ENCODE data around the gene PRKAB2. TPM values are rescaled to one million over a fixed set of nuclear protein-coding genes. Genes with fewer than 3 reads are reported as not detected.
"Not testable (repeated sequence)": the region's sequence is repeated elsewhere in the genome, so short reads cannot be mapped to it uniquely, and the experiment has no call there.

PRKAB2 gene
- total RNA-seq, 2 experiments from 2014 or later, result 9.7 to 10.3 TPM

- ChIA-PET CTCF (interaction anchor here (2.7 kb wide), 1 partner anchor 75 kb away, joined by 9 read pairs; the partner anchor contains the start of gene CHD1L), POLR2A (no interaction called here)
- H3K27ac Mint-ChIP-seq, result no peak overlapping the region
- no peaks in the 10 kb centered on the region for H3K9me3 Mint-ChIP-seq
- peaks cover 22% of the 10 kb centered on the region for H3K36me3 Mint-ChIP-seq (ENCODE audit: low read depth)
- no peaks in the 10 kb centered on the region for H3K27me3 Mint-ChIP-seq
- DNase-seq, result no peak
- H3K4me1 Mint-ChIP-seq, result peaks cover 24% of the 10 kb centered on the region
- H3K4me3 Mint-ChIP-seq, result no peak overlapping the region
These were observed 4.9 kb downstream of the PRKAB2 start for GRCh38 chr1:147167365-147167764.

GRCh38 chr1:147163019-147163418, 9.3 kb downstream of the PRKAB2 start:
- DNase-seq, result no peak
- CTCF ChIA-PET, result interaction anchor here (1.0 to 2.0 kb wide), 2 partner anchors 10 to 80 kb away, joined by 3 to 6 read pairs; partner anchors contain the start of gene CHD1L
- POLR2A ChIA-PET, result no interaction called here
- H3K4me3 Mint-ChIP-seq, result no peak overlapping the region
- H3K9me3 Mint-ChIP-seq, result no peaks in the 10 kb centered on the region
- no peaks in the 10 kb centered on the region for H3K27me3 Mint-ChIP-seq
- H3K36me3 Mint-ChIP-seq (ENCODE audit: low read depth), result peaks cover 41% of the 10 kb centered on the region
- H3K4me1 Mint-ChIP-seq, result no peaks in the 10 kb centered on the region
- no peak overlapping the region for H3K27ac Mint-ChIP-seq

GRCh38 chr1:147162093-147162492, 10.2 kb downstream of the PRKAB2 start:
- peaks cover 50% of the 10 kb centered on the region for H3K36me3 Mint-ChIP-seq (ENCODE audit: low read depth)
- no peak for DNase-seq
- CTCF ChIA-PET, result interaction anchor here (1.0 to 2.0 kb wide), 3 partner anchors 9 to 81 kb away, joined by 3 to 6 read pairs (median 3); partner anchors contain the start of gene CHD1L
- H3K4me3 Mint-ChIP-seq, result no peak overlapping the region
- H3K27ac Mint-ChIP-seq, result no peak overlapping the region
- POLR2A ChIA-PET, result no interaction called here
- H3K9me3 Mint-ChIP-seq, result no peaks in the 10 kb centered on the region
- no peaks in the 10 kb centered on the region for H3K27me3 Mint-ChIP-seq
- no peaks in the 10 kb centered on the region for H3K4me1 Mint-ChIP-seq

- H3K36me3 Mint-ChIP-seq (ENCODE audit: low read depth), result peaks cover 46% of the 10 kb centered on the region
- CTCF ChIA-PET, H3K4me1 Mint-ChIP-seq, H3K27me3 Mint-ChIP-seq, H3K27ac Mint-ChIP-seq, H3K4me3 Mint-ChIP-seq, H3K9me3 Mint-ChIP-seq, DNase-seq, POLR2A ChIA-PET: not testable (repeated sequence)
These were observed 15.2 kb downstream of the PRKAB2 start for GRCh38 chr1:147157116-147157515.

GRCh38 chr1:147156642-147157041, 15.6 kb downstream of the PRKAB2 start:
- POLR2A ChIA-PET, result no interaction called here
- Mint-ChIP-seq H3K4me1 (no peaks in the 10 kb centered on the region), H3K9me3 (no peaks in the 10 kb centered on the region)

GRCh38 chr1:147152772-147153171, 19.5 kb downstream of the PRKAB2 start:
- H3K36me3 Mint-ChIP-seq (ENCODE audit: low read depth), result peaks cover 20% of the 10 kb centered on the region
- H3K27me3 Mint-ChIP-seq, result peaks cover 5% of the 10 kb centered on the region
- DNase-seq, result no peak
- no peak overlapping the region for H3K27ac Mint-ChIP-seq
- ChIA-PET POLR2A (no interaction called here), CTCF (interaction anchor here (1.1 kb wide), 1 partner anchor 10 kb away, joined by 3 read pairs; no protein-coding TSS in a partner anchor)
- H3K9me3 Mint-ChIP-seq, result no peaks in the 10 kb centered on the region
- no peaks in the 10 kb centered on the region for H3K4me1 Mint-ChIP-seq
- H3K4me3 Mint-ChIP-seq, result no peak overlapping the region

More at GRCh38 chr1:147156642-147157041, 15.6 kb downstream of the PRKAB2 start:
- no peak for DNase-seq
- no peak overlapping the region for H3K27ac Mint-ChIP-seq
- no peak overlapping the region for H3K4me3 Mint-ChIP-seq
- CTCF ChIA-PET, result no interaction called here
- no peaks in the 10 kb centered on the region for H3K27me3 Mint-ChIP-seq
- H3K36me3 Mint-ChIP-seq (ENCODE audit: low read depth), result peaks cover 45% of the 10 kb centered on the region

- Mint-ChIP-seq H3K27ac (no peak overlapping the region), H3K4me3 (no peak overlapping the region), H3K4me1 (no peaks in the 10 kb centered on the region), H3K36me3 (ENCODE audit: low read depth) (peaks cover 12% of the 10 kb centered on the region), H3K9me3 (no peaks in the 10 kb centered on the region), H3K27me3 (peaks cover 5% of the 10 kb centered on the region)
- no peak for DNase-seq
- CTCF ChIA-PET, result no interaction called here
- POLR2A ChIA-PET, result no interaction called here
These were observed 21.0 kb downstream of the PRKAB2 start for GRCh38 chr1:147151244-147151643.

- Mint-ChIP-seq H3K4me1 (no peaks in the 10 kb centered on the region), H3K27ac (no peak overlapping the region), H3K4me3 (no peak overlapping the region), H3K9me3 (peaks cover 2% of the 10 kb centered on the region), H3K27me3 (peaks cover 46% of the 10 kb centered on the region), H3K36me3 (ENCODE audit: low read depth) (no peaks in the 10 kb centered on the region)
- no peak for DNase-seq
- ChIA-PET CTCF (no interaction called here), POLR2A (no interaction called here)
These were observed 29.4 kb downstream of the PRKAB2 start for GRCh38 chr1:147142886-147143285.

- H3K27ac Mint-ChIP-seq; H3K4me1 Mint-ChIP-seq; DNase-seq; H3K36me3 Mint-ChIP-seq (ENCODE audit: low read depth); H3K4me3 Mint-ChIP-seq; H3K9me3 Mint-ChIP-seq; POLR2A ChIA-PET: not testable (repeated sequence)
- CTCF ChIA-PET, result interaction anchor here (0.9 kb wide), 1 partner anchor 111 kb away, joined by 5 read pairs; the partner anchor contains the start of gene CHD1L
- H3K27me3 Mint-ChIP-seq, result peaks cover 22% of the 10 kb centered on the region
These were observed 41.5 kb downstream of the PRKAB2 start for GRCh38 chr1:147130721-147131120.

GRCh38 chr1:147129116-147129873, 43.0 kb downstream of the PRKAB2 start:
- POLR2A ChIA-PET, result no interaction called here
- H3K27me3 Mint-ChIP-seq, result peaks cover 27% of the 10 kb centered on the region
- H3K9me3 Mint-ChIP-seq, result no peaks in the 10 kb centered on the region
- CTCF ChIA-PET, result interaction anchor here (0.7 kb wide), 1 partner anchor 53 kb away, joined by 3 read pairs; no protein-coding TSS in a partner anchor
- no peak overlapping the region for H3K4me3 Mint-ChIP-seq
- no peaks in the 10 kb centered on the region for H3K36me3 Mint-ChIP-seq (ENCODE audit: low read depth)
- no peak overlapping the region for H3K27ac Mint-ChIP-seq
- H3K4me1 Mint-ChIP-seq, result no peaks in the 10 kb centered on the region
- no peak for DNase-seq

- peaks cover 23% of the 10 kb centered on the region for H3K27me3 Mint-ChIP-seq
- no peaks in the 10 kb centered on the region for H3K36me3 Mint-ChIP-seq (ENCODE audit: low read depth)
- H3K4me3 Mint-ChIP-seq, result no peak overlapping the region
- H3K9me3 Mint-ChIP-seq, result no peaks in the 10 kb centered on the region
- POLR2A ChIA-PET, result no interaction called here
- H3K4me1 Mint-ChIP-seq, result no peaks in the 10 kb centered on the region
- CTCF ChIA-PET, result no interaction called here
- no peak overlapping the region for H3K27ac Mint-ChIP-seq
- no peak for DNase-seq
These were observed 48.0 kb downstream of the PRKAB2 start for GRCh38 chr1:147124266-147124665.

- Mint-ChIP-seq H3K4me3 (no peak overlapping the region), H3K36me3 (ENCODE audit: low read depth) (no peaks in the 10 kb centered on the region), H3K4me1 (no peaks in the 10 kb centered on the region), H3K27me3 (peaks cover 12% of the 10 kb centered on the region), H3K9me3 (no peaks in the 10 kb centered on the region), H3K27ac (no peak overlapping the region)
- POLR2A ChIA-PET, result no interaction called here
- DNase-seq, result no peak
- CTCF ChIA-PET, result no interaction called here
These were observed 55.2 kb downstream of the PRKAB2 start for GRCh38 chr1:147117109-147117508.

- CTCF ChIA-PET, result no interaction called here
- Mint-ChIP-seq H3K27ac (no peak overlapping the region), H3K36me3 (ENCODE audit: low read depth) (no peaks in the 10 kb centered on the region), H3K4me1 (no peaks in the 10 kb centered on the region), H3K9me3 (no peaks in the 10 kb centered on the region), H3K27me3 (peaks cover 4% of the 10 kb centered on the region), H3K4me3 (no peak overlapping the region)
- DNase-seq, result no peak
- POLR2A ChIA-PET, result no interaction called here
These were observed 56.8 kb downstream of the PRKAB2 start for GRCh38 chr1:147115496-147115895.

GRCh38 chr1:147115079-147115478, 57.2 kb downstream of the PRKAB2 start:
- CTCF ChIA-PET; H3K27ac Mint-ChIP-seq; H3K4me3 Mint-ChIP-seq; H3K27me3 Mint-ChIP-seq; POLR2A ChIA-PET; H3K4me1 Mint-ChIP-seq; H3K36me3 Mint-ChIP-seq (ENCODE audit: low read depth); DNase-seq; H3K9me3 Mint-ChIP-seq: not testable (repeated sequence)

All from activated CD4-positive, alpha-beta T cell treated with anti-CD3 and anti-CD28 coated beads, Interleukin-2, amount 10 ng/mL, durations not matched to agents 7 days and 5 days (primary cell).